Testis (tissue), 3 donors: Measurements from ENCODE around the gene ING3. TPM values are rescaled to one million over a fixed set of nuclear protein-coding genes. Genes with fewer than 3 reads are reported as not detected.

Source experiments
- DNase-seq: peaks from one replicate; pipeline ENCODE4 v3.0.0-alpha.2; 2019
- H3K27ac ChIP-seq, 2 donors: fragments of 200-600 bp; sonication (generic); one replicate each; pipeline ENCODE4 v1.5.1; 2019
- H3K27me3 ChIP-seq: fragments of 200-600 bp; sonication (generic); one replicate; pipeline ENCODE4 v1.5.1; 2019
- H3K36me3 ChIP-seq: fragments of 200-600 bp; sonication (generic); one replicate; pipeline ENCODE4 v1.5.1; 2017; ENCODE audit warnings: low read depth; ENCODE audit errors: missing control alignments
- H3K4me1 ChIP-seq: fragments of 200-600 bp; sonication (generic); one replicate; pipeline ENCODE4 v1.5.1; 2019
- H3K4me3 ChIP-seq, 2 donors: fragments of 200-600 bp; sonication (generic); one replicate each; pipeline ENCODE4 v1.5.1; 2017 to 2019
- H3K9me3 ChIP-seq: fragments of 200-600 bp; sonication (generic); one replicate; pipeline ENCODE4 v1.5.1; 2017
- POLR2A ChIP-seq: fragments of 450-650 bp; IDR thresholded peaks from one replicate; pipeline ENCODE4 v1.6.1; 2017; ENCODE audit warnings: antibody characterized with exemption, mild to moderate bottlenecking, moderate library complexity
- WGBS, 2 donors: methylation state at CpG; one replicate each; pipeline ENCODE4 v1.1.5; 2018; 5-methylcytosine and 5-hydroxymethylcytosine counted together
- intact Hi-C: fragments of 100-400 bp; cut with DNase I; formaldehyde crosslinking; loops from one replicate; pipeline ENCODE4 v1.15.1; 2023; ENCODE audit warnings: low total_unique reads
- polyA plus RNA-seq: library from polyadenylated mRNA; stranded (reverse); fragments of 350-450 nt; fragmentation: Illumina TruSeq; extraction: RNeasy Lipid Tissue Mini Kit (QIAGEN cat#74804); gene quantifications from one replicate; pipeline ENCODE4 v1.2.3, GENCODE V29; 2014; ENCODE audit warnings: low read depth, low replicate concordance; ENCODE audit not compliant: insufficient read depth
- small RNA-seq, 2 donors: library from RNA; depleted of rRNA; stranded (forward); fragments of <200 nt; gene quantifications; one replicate each; pipeline ENCODE3, GENCODE V24; 2016
- total RNA-seq, 2 donors: library from RNA; depleted of rRNA; stranded (reverse); fragments of >200 nt; gene quantifications; one replicate each; pipeline ENCODE4 v1.2.3, GENCODE V29; 2016

ING3 gene
- total and polyA plus RNA-seq, 3 donors from 2014 or later: 14.7 to 22.7 (median 15.9) TPM

DNA sequence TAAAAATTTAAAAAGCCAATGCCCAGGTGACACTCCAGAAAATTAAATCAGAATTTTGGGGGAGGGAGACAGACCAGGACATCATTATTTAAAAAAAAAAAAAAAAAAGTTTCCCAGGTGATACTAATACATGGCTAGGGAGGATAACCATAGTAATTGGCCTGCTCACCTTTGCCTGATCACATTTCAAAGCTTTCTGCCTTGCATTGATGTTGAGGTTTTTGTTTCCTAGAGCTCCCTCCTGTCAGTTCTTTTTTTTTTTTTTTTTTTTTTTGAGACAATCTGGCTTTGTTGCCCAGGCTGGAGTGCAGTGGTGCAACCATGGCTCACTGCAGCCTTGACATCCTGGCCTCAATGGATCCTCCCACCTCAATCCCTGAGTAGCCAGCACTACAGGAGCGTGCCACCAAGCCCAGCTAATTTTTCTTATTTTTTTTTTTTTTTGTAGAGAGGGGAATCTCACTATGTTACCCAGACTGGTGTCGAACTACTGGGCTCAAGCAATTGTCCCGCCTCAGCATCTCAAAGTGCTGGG, 76.1 kb downstream of the ING3 start:
- 87 to 92% methylated on average over 3 of the region's 3 CpGs for WGBS, 2 donors
- Histone ChIP-seq H3K36me3 (no peaks in the 10 kb centered on the region), H3K27me3 (no peaks in the 10 kb centered on the region), H3K9me3 (no peaks in the 10 kb centered on the region), H3K4me1 (peaks cover 6% of the 10 kb centered on the region), H3K27ac (peak overlapping the region in 1 of 2 donors; percentile 9), H3K4me3 (no peak overlapping the region)
- DNase-seq: no peak
- intact Hi-C loops: no loop called here
- no peak for TF ChIP-seq POLR2A

Small RNAs within 50 kb of the gene (small RNA-seq; reads per million reads assigned to genes)
- 0 reads per million in 2 donors for gene RNA5SP240

Other genes starting within 250 kb of the ING3 start
- gene TSPAN12, start 92.6 kb upstream of the ING3 start, total RNA-seq: 1 to 10 TPM; 4.3 to 6.3 TPM
- 6.6 TPM for gene TSPAN12, start 92.6 kb upstream of the ING3 start, polyA plus RNA-seq
- 10 to 100 TPM; 11.8 to 13.1 TPM for gene CPED1, start 37.9 kb downstream of the ING3 start, total RNA-seq
- gene CPED1, start 37.9 kb downstream of the ING3 start, polyA plus RNA-seq: 7.4 TPM